GM18498 (cell line): ENCODE measurements around the gene OR10A6.

ENCODE experiments used
- ATAC-seq: cut with Tn5 transposase; IDR thresholded peaks from one replicate; pipeline ENCODE4 v1.9.1; 2021; ENCODE audit warnings: mild to moderate bottlenecking, moderate library complexity; ENCODE audit not compliant: unreplicated experiment

The OR10A6 gene

GRCh38 chr11:7931168-7931567, at the start of gene OR10A6:
TSS of gene OR10A6 (minus strand) at chr11:7931268. CDS start at chr11:7928662, 2,606 bp downstream.
- ATAC-seq, result no peak

GRCh38 chr11:7977232-7977917, 46.3 kb upstream of the OR10A6 start:
- ATAC-seq, result no peak

GRCh38 chr11:7974668-7975067, 43.6 kb upstream of the OR10A6 start:
- no peak for ATAC-seq

- no peak for ATAC-seq
These were observed 41.9 kb upstream of the OR10A6 start for GRCh38 chr11:7973011-7973410.

- ATAC-seq, result no peak
These were observed 40.8 kb upstream of the OR10A6 start for GRCh38 chr11:7971846-7972245.

- ATAC-seq, result no peak
These were observed 38.9 kb upstream of the OR10A6 start for GRCh38 chr11:7969756-7970646.

GRCh38 chr11:7968686-7969085, 37.6 kb upstream of the OR10A6 start:
- no peak for ATAC-seq

- no peak for ATAC-seq
These were observed 36.8 kb upstream of the OR10A6 start for GRCh38 chr11:7967826-7968225.

GRCh38 chr11:7967097-7967496, 36.0 kb upstream of the OR10A6 start:
- no peak for ATAC-seq

- no peak for ATAC-seq
These were observed 34.3 kb upstream of the OR10A6 start, which contains the start of gene NLRP10 for GRCh38 chr11:7965386-7965785. TSS of gene NLRP10 (minus strand) at chr11:7965447. CDS start at chr11:7963495, 1,952 bp downstream.

GRCh38 chr11:7964873-7965272, 33.8 kb upstream of the OR10A6 start:
- ATAC-seq, result no peak

- ATAC-seq, result no peak
These were observed 33.2 kb upstream of the OR10A6 start for GRCh38 chr11:7964261-7964660.

- no peak for ATAC-seq
These were observed 24.1 kb upstream of the OR10A6 start for GRCh38 chr11:7955191-7955590.

- no peak for ATAC-seq
These were observed 18.9 kb upstream of the OR10A6 start for GRCh38 chr11:7949934-7950333.

GRCh38 chr11:7944123-7944522, 13.1 kb upstream of the OR10A6 start:
- ATAC-seq, result no peak

- no peak for ATAC-seq
These were observed 10.5 kb upstream of the OR10A6 start, which contains the start of gene OR10A3 for GRCh38 chr11:7941608-7942007. TSS of gene OR10A3 (minus strand) at chr11:7941708. CDS start at chr11:7939520, 2,188 bp downstream.

- ATAC-seq, result no peak
These were observed 10.1 kb upstream of the OR10A6 start for GRCh38 chr11:7941146-7941545.

- ATAC-seq, result no peak
These were observed 5.5 kb upstream of the OR10A6 start for GRCh38 chr11:7936615-7937014.

GRCh38 chr11:7927635-7928034, 3.4 kb downstream of the OR10A6 start:
- ATAC-seq, result no peak

- no peak for ATAC-seq
These were observed 6.5 kb downstream of the OR10A6 start for GRCh38 chr11:7924536-7924935.

GRCh38 chr11:7918141-7918540, 12.9 kb downstream of the OR10A6 start:
- no peak for ATAC-seq

GRCh38 chr11:7911011-7911410, 20.1 kb downstream of the OR10A6 start:
- no peak for ATAC-seq
